HEK293T (cell line): ENCODE data around the gene DHRS3.

ENCODE experiments used
- CTCF ChIA-PET: fragments of 350-600 bp; formaldehyde crosslinking; extraction: SDS; loops from one replicate; lab custom pipeline; 2021; ENCODE audit warnings: antibody characterized with exemption, inconsistent platforms; lab: Yijun Ruan, JAX
- POLR2A ChIA-PET: fragments of 350-600 bp; formaldehyde crosslinking; extraction: SDS; loops from one replicate; lab custom pipeline; 2020; ENCODE audit warnings: antibody characterized with exemption, inconsistent platforms; lab: Yijun Ruan, JAX
- DNase-seq: peaks from one replicate; pipeline ENCODE4 v3.0.0; 2012; ENCODE audit warnings: mixed read lengths; ENCODE audit errors: extremely low spot score
- ARNT ChIP-seq: fragments of 450-650 bp; IDR thresholded peaks from 2 replicates; pipeline ENCODE4 v1.6.1; 2017; ENCODE audit warnings: mild to moderate bottlenecking
- BHLHE40 ChIP-seq: fragments of 450-650 bp; IDR thresholded peaks from 2 replicates; pipeline ENCODE4 v1.6.1; 2016; ENCODE audit warnings: mild to moderate bottlenecking, moderate library complexity, borderline replicate concordance
- CTBP1 ChIP-seq: fragments of 450-650 bp; IDR thresholded peaks from 2 replicates; pipeline ENCODE4 v1.6.1; 2016; ENCODE audit warnings: borderline replicate concordance
- ELF4 ChIP-seq: fragments of 450-650 bp; IDR thresholded peaks from 2 replicates; pipeline ENCODE4 v1.6.1; 2017; ENCODE audit warnings: antibody characterized with exemption
- FOXA1 ChIP-seq: fragments of 450-650 bp; IDR thresholded peaks from 2 replicates; pipeline ENCODE4 v1.6.1; 2016; ENCODE audit warnings: mild to moderate bottlenecking
- FOXK2 ChIP-seq: fragments of 450-650 bp; IDR thresholded peaks from 2 replicates; pipeline ENCODE4 v1.6.1; 2016; ENCODE audit warnings: mild to moderate bottlenecking
- FOXM1 ChIP-seq: fragments of 450-650 bp; IDR thresholded peaks from 2 replicates; pipeline ENCODE4 v1.6.1; 2017; ENCODE audit warnings: mild to moderate bottlenecking, borderline replicate concordance
- HDGF ChIP-seq: fragments of 450-650 bp; IDR thresholded peaks from 2 replicates; pipeline ENCODE4 v1.6.1; 2017; ENCODE audit warnings: antibody characterized with exemption, borderline replicate concordance
- L3MBTL2 ChIP-seq: fragments of 450-650 bp; conservative IDR thresholded peaks from 2 replicates; pipeline ENCODE4 v1.6.1; 2016; ENCODE audit warnings: mild to moderate bottlenecking
- LEF1 ChIP-seq: fragments of 450-650 bp; IDR thresholded peaks from 2 replicates; pipeline ENCODE4 v1.6.1; 2017; ENCODE audit warnings: mild to moderate bottlenecking, borderline replicate concordance
- NFRKB ChIP-seq: fragments of 450-650 bp; IDR thresholded peaks from 2 replicates; pipeline ENCODE4 v1.6.1; 2016; ENCODE audit warnings: mild to moderate bottlenecking, moderate library complexity
- PKNOX1 ChIP-seq: fragments of 450-650 bp; IDR thresholded peaks from 2 replicates; pipeline ENCODE4 v1.6.1; 2016
- SP1 ChIP-seq: fragments of 450-650 bp; IDR thresholded peaks from 2 replicates; pipeline ENCODE4 v1.6.1; 2017
- SUZ12 ChIP-seq: fragments of 450-650 bp; IDR thresholded peaks from 2 replicates; pipeline ENCODE4 v1.6.1; 2016; ENCODE audit warnings: mild to moderate bottlenecking
- TARDBP ChIP-seq: fragments of 450-650 bp; IDR thresholded peaks from 2 replicates; pipeline ENCODE4 v1.6.1; 2016
- ZNF384 ChIP-seq: fragments of 450-650 bp; IDR thresholded peaks from 2 replicates; pipeline ENCODE4 v1.6.1; 2016

The DHRS3 gene

GRCh38 chr1:12562955-12563576, 54.9 kb downstream of the DHRS3 start:
- POLR2A ChIA-PET, result no interaction called here
- CTCF ChIA-PET, result no interaction called here
- DNase-seq, result no peak
- TF ChIP-seq NFRKB (no peak), FOXK2 (no peak), LEF1 (no peak), ARNT (no peak)

GRCh38 chr1:12561121-12561520, 56.9 kb downstream of the DHRS3 start:
- POLR2A ChIA-PET, result no interaction called here
- CTCF ChIA-PET, result no interaction called here
- no peak for TF ChIP-seq ARNT
- TF ChIP-seq TARDBP, result no peak
- no peak for TF ChIP-seq SUZ12
- no peak for TF ChIP-seq HDGF
- no peak for TF ChIP-seq LEF1
- no peak for TF ChIP-seq CTBP1
- no peak for TF ChIP-seq FOXK2
- no peak for TF ChIP-seq ELF4
- TF ChIP-seq FOXA1, result no peak
- no peak for TF ChIP-seq PKNOX1
- no peak for DNase-seq

GRCh38 chr1:12556957-12557935, 60.8 kb downstream of the DHRS3 start:
- POLR2A ChIA-PET, result interaction anchor here (2.2 kb wide), 1 partner anchor 62 kb away, joined by 6 read pairs; no protein-coding TSS in a partner anchor
- DNase-seq, result no peak
- TF ChIP-seq ARNT (no peak), CTBP1 (no peak), FOXA1 (no peak), SP1 (no peak), BHLHE40 (no peak), FOXK2 (no peak), ELF4 (no peak), TARDBP (no peak), HDGF (no peak), FOXM1 (no peak), SUZ12 (no peak), ZNF384 (no peak), PKNOX1 (no peak), NFRKB (no peak), L3MBTL2 (no peak), LEF1 (no peak)
- CTCF ChIA-PET, result no interaction called here

- TF ChIP-seq CTBP1 (no peak), FOXK2 (no peak), SUZ12 (no peak), L3MBTL2 (no peak), FOXM1 (no peak), PKNOX1 (no peak), SP1 (no peak), HDGF (no peak), BHLHE40 (no peak), LEF1 (no peak), TARDBP (no peak), FOXA1 (no peak), ARNT (no peak)
- DNase-seq, result no peak
- CTCF ChIA-PET, result no interaction called here
- POLR2A ChIA-PET, result interaction anchor here (2.2 kb wide), 1 partner anchor 62 kb away, joined by 6 read pairs; no protein-coding TSS in a partner anchor
Observed at GRCh38 chr1:12556368-12556930, 61.6 kb downstream of the DHRS3 start.

GRCh38 chr1:12555411-12556367, 62.3 kb downstream of the DHRS3 start:
- POLR2A ChIA-PET, result interaction anchor here (2.2 kb wide), 1 partner anchor 63 kb away, joined by 6 read pairs; no protein-coding TSS in a partner anchor
- TF ChIP-seq FOXK2 (no peak), CTBP1 (no peak), PKNOX1 (no peak), L3MBTL2 (no peak), FOXA1 (no peak), BHLHE40 (no peak), SP1 (no peak), ARNT (no peak), ELF4 (no peak), LEF1 (no peak), NFRKB (no peak), ZNF384 (no peak), TARDBP (no peak), FOXM1 (no peak), SUZ12 (no peak), HDGF (no peak)

More at GRCh38 chr1:12555411-12556367, 62.3 kb downstream of the DHRS3 start:
- CTCF ChIA-PET, result no interaction called here
- DNase-seq, result no peak
